Tibial artery (tissue), 4 donors: ENCODE results near the gene TMBIM1.

ENCODE experiments used
- DNase-seq, 2 donors: peaks; one replicate each; pipeline ENCODE4 v3.0.0-alpha.2; 2019
- H3K27ac ChIP-seq, 2 donors: fragments of 200-600 bp; sonication (generic) in 1 of 2; 1 replicate in 1 of 2; 2 replicates in 1 of 2; pipeline ENCODE4 v1.5.1; 2018 to 2019; ENCODE audit warnings: mild to moderate bottlenecking in 1 of 2
- H3K27me3 ChIP-seq, 2 donors: fragments of 200-600 bp; sonication (generic) in 1 of 2; one replicate each; pipeline versions ENCODE4 v1.5.1 to v1.6.0; 2016 to 2019
- H3K36me3 ChIP-seq, 3 donors: fragments of 200-600 bp; sonication (generic) in 2 of 3; one replicate each; pipeline ENCODE4 v1.5.1; 2016 to 2019; ENCODE audit warnings: mild to moderate bottlenecking in 2 of 3
- H3K4me1 ChIP-seq, 4 donors: fragments of 200-600 bp; sonication (generic) in 2 of 4; 1 replicate in 3 of 4; 2 replicates in 1 of 4; pipeline ENCODE4 v1.5.1; 2016 to 2019
- H3K4me3 ChIP-seq, 2 donors: fragments of 200-600 bp; sonication (generic) in 1 of 2; 1 replicate in 1 of 2; 2 replicates in 1 of 2; pipeline ENCODE4 v1.5.1; 2018 to 2019; ENCODE audit warnings: mild to moderate bottlenecking in 2 of 2
- H3K9me3 ChIP-seq, 3 donors: fragments of 200-600 bp; sonication (generic) in 1 of 3; one replicate each; pipeline ENCODE4 v1.5.1; 2016 to 2019
- CTCF ChIP-seq, 2 experiments: fragments of 200-600 bp in 1 of 2; fragments of 450-650 bp in 1 of 2; IDR thresholded peaks; one replicate each; pipeline ENCODE4 v1.5.1; 2017 to 2019; ENCODE audit warnings: antibody characterized with exemption in 2 of 2, mild to moderate bottlenecking in 1 of 2, moderate library complexity in 1 of 2
- intact Hi-C: fragments of 100-400 bp; cut with DNase I; formaldehyde crosslinking; loops from one replicate; pipeline ENCODE4 v1.15.0; 2023; ENCODE audit warnings: low total_unique reads

The TMBIM1 gene

GRCh38 chr2:218293715-218294429 lies 1.6 kb upstream of the TMBIM1 start:
- no peak for TF ChIP-seq CTCF (IDR thresholded peaks at IDR 0.05)
- Histone ChIP-seq H3K4me1 (peaks cover 0 to 86% (median 62%) of the 10 kb centered on the region in 4 donors), H3K27ac (peak overlapping the region; percentile 67 to 99), H3K4me3 (no peak overlapping the region), H3K36me3 (no peaks in the 10 kb centered on the region), H3K9me3 (no peaks in the 10 kb centered on the region), H3K27me3 (no peaks in the 10 kb centered on the region)
- no peak for DNase-seq
- intact Hi-C loops: no loop called here

GRCh38 chr2:218291318-218292047 lies 820 bp downstream of the TMBIM1 start:
- Histone ChIP-seq H3K27me3 (no peaks in the 10 kb centered on the region), H3K4me3 (peak overlapping the region; percentile 89 to 96), H3K27ac (peak overlapping the region; percentile 99), H3K9me3 (no peaks in the 10 kb centered on the region), H3K4me1 (peaks cover 0 to 82% (median 68%) of the 10 kb centered on the region in 4 donors), H3K36me3 (no peaks in the 10 kb centered on the region)
- no peak for TF ChIP-seq CTCF (IDR thresholded peaks at IDR 0.05)
- intact Hi-C loops: no loop called here
- DNase-seq: peak in 1 of 2 donors; percentile 56

GRCh38 chr2:218290316-218291261 lies 1.7 kb downstream of the TMBIM1 start:
- no peak for TF ChIP-seq CTCF (IDR thresholded peaks at IDR 0.05)
- no peak for DNase-seq
- H3K4me3 ChIP-seq: peak overlapping the region; percentile 89 to 96
- H3K27ac ChIP-seq: peak overlapping the region; percentile 99
- intact Hi-C loops: no loop called here
- H3K9me3 ChIP-seq: no peaks in the 10 kb centered on the region
- H3K36me3 ChIP-seq: no peaks in the 10 kb centered on the region
- H3K27me3 ChIP-seq: no peaks in the 10 kb centered on the region
- peaks cover 0 to 82% (median 75%) of the 10 kb centered on the region in 4 donors for H3K4me1 ChIP-seq

DNA sequence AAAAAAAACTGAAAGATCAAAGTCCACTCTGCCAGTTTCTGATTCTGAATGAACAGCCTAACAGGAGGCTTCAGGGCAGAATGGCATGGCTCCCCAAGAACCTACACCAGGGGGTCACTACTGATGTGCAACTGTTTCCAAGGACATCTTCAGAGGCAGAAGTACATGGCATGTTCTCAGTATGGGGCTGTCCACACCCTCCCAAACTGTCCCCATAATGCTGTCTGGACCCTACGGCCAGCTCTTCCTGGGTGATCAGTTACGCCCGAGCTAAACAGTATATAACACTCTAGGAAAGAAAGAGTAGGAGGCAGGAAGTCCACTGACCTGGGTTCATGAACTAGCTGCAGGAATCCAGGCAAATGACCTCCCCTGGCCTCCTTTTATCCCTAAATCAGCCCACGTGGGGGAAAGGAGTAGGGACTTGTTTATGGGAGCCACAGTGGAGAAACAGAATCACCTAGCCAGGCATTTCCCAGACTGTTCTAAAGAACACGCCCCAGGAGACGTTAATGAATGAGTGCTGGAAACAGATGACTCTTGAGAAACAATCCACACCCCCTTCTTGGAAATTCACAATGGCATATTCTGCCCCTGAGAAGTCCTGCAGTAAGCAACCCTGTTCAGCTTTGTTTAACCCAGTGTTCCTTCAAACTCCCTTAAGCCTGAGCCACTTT lies 2.5 kb downstream of the TMBIM1 start:
- no peaks in the 10 kb centered on the region for H3K9me3 ChIP-seq
- no peak for TF ChIP-seq CTCF (IDR thresholded peaks at IDR 0.05)
- no peaks in the 10 kb centered on the region for H3K36me3 ChIP-seq
- peak overlapping the region; percentile 99 for H3K27ac ChIP-seq
- peak overlapping the region; percentile 89 to 96 for H3K4me3 ChIP-seq
- peaks cover 1 to 82% (median 74%) of the 10 kb centered on the region in 4 donors for H3K4me1 ChIP-seq
- peak; percentile 65 to 68 for DNase-seq
- no peaks in the 10 kb centered on the region for H3K27me3 ChIP-seq
- intact Hi-C loops: loop anchor here (5.0 kb wide), 1 partner anchor 108 kb away; the partner anchor contains the start of gene CTDSP1
